OCI-LY3 (cell line): ENCODE results near the gene UGT1A5.

Source experiments
- CTCF ChIP-seq: fragments of 200-600, 300-600 bp; sonication (generic); IDR thresholded peaks from 2 replicates; pipeline ENCODE4 v1.5.1; 2014; ENCODE audit warnings: antibody characterized with exemption, low read length, low read depth
- EZH2phosphoT487 ChIP-seq: fragments of 200-600 bp; shearing (Covaris generic); IDR thresholded peaks from 2 replicates; pipeline ENCODE4 v1.6.1; 2018; ENCODE audit warnings: antibody characterized with exemption, mixed run types, low read depth

GRCh38 chr2:233746475-233747282 lies 34.0 kb downstream of the UGT1A5 start:
- no peak for TF ChIP-seq CTCF
- no peak for TF ChIP-seq EZH2phosphoT487
